MM.1S (cell line): ENCODE results near the gene C19orf38.

ENCODE experiments used
- EZH2phosphoT487 ChIP-seq: fragments of 300-600 bp; sonication (generic); IDR thresholded peaks from 2 replicates; pipeline ENCODE4 v1.6.1; 2018; ENCODE audit warnings: antibody characterized with exemption, low read length
- TF ChIP-seq, protein P1 (sequence below): fragments of 300-600 bp; sonication (generic); IDR thresholded peaks from 2 replicates; pipeline ENCODE4 v1.5.1; 2016; ENCODE audit warnings: antibody characterized with exemption, low read length, mixed read lengths

DNA sequence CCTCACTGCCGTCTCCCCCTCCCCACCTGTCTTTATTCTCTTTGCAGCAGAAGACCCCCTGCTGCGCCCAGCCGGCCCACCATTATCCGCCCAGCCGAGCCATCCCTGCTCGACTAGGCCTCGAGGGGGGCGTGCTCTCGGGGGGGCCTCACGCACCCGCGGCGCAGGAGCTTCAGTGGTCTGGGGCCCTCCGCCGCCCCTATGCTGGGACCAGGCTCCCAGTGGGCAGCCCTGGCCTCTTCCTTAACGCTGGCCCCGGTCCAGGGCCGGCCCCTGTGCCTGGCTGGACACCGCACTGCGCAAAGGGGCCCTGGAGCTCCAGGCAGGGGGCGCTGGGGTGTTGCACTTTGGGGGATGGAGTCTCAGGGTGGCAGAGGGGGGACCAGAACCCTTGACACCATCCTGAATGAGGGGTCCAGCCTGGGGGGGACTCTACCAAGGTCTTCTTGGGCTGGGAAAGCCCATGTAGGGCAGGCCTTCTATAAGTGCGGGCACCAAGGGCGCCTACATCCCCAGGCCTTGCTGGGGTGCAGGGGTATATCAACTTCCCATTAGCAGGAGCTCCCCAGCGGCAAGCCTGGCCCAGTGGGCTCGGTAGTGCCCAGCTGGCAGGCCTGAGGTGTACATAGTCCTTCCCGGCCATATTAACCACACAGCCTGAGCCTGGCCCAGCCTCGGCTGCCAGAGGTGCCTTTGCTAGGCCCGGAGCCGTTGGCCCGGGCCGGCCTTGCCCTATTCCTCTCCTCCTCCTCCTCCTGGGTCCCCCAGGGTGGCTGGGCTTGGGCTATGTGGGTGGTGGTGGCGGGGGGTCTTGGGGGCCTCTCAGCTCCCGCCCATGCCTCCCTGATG lies 17.1 kb upstream of the C19orf38 start:
- TF ChIP-seq, protein P1, sequence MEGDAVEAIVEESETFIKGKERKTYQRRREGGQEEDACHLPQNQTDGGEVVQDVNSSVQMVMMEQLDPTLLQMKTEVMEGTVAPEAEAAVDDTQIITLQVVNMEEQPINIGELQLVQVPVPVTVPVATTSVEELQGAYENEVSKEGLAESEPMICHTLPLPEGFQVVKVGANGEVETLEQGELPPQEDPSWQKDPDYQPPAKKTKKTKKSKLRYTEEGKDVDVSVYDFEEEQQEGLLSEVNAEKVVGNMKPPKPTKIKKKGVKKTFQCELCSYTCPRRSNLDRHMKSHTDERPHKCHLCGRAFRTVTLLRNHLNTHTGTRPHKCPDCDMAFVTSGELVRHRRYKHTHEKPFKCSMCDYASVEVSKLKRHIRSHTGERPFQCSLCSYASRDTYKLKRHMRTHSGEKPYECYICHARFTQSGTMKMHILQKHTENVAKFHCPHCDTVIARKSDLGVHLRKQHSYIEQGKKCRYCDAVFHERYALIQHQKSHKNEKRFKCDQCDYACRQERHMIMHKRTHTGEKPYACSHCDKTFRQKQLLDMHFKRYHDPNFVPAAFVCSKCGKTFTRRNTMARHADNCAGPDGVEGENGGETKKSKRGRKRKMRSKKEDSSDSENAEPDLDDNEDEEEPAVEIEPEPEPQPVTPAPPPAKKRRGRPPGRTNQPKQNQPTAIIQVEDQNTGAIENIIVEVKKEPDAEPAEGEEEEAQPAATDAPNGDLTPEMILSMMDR: no peak
- TF ChIP-seq EZH2phosphoT487: no peak
